ENCODE measurements around the gene IL19. TPM values are rescaled to one million over a fixed set of nuclear protein-coding genes. Genes with fewer than 3 reads are reported as not detected.

The IL19 gene
- total and polyA plus RNA-seq, 8 donors, result 3.1 to 25.9 TPM; not detected in 6

DNA sequence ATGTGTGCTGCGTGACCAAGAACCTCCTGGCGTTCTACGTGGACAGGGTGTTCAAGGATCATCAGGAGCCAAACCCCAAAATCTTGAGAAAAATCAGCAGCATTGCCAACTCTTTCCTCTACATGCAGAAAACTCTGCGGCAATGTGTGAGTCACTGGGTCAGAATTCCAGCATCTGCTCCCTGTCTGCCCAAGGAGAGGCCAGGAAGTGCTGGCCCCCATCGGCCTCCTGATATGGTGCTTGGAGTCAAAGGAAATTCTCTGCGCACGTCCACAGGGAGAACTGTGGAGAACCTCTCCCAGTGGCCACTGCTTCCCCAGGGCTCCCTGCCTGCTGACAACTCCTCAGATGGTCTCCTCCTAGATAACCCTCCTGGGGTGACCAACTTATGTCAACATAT is 69.3 kb downstream of the IL19 start:
- H3K4me3 ChIP-seq, result no peak overlapping the region
- no peaks in the 10 kb centered on the region for H3K36me3 ChIP-seq
- H3K4me1 ChIP-seq, result peaks cover 0 to 17% (median 0%) of the 10 kb centered on the region in 4 donors
- H3K27me3 ChIP-seq, result peaks cover 0 to 4% (median 0%) of the 10 kb centered on the region in 3 donors
- no peak for DNase-seq
- H3K27ac ChIP-seq, result no peak overlapping the region
- intact Hi-C loops (cut with DNase I; ENCODE audit: low total_unique reads), result no loop called here
- WGBS, 5 donors, result 75 to 88% (median 84%) methylated on average over 7 of the region's 7 CpGs
- H3K9me3 ChIP-seq, result no peaks in the 10 kb centered on the region
- no peak for TF ChIP-seq POLR2A (IDR thresholded peaks at IDR 0.05)
- TF ChIP-seq EP300 (IDR thresholded peaks at IDR 0.05), result no peak
- TF ChIP-seq CTCF (IDR thresholded peaks at IDR 0.05), result no peak
- no peak for TF ChIP-seq POLR2AphosphoS5 (IDR thresholded peaks at IDR 0.05)

GRCh38 chr1:206841609-206842323 is 71.2 kb downstream of the IL19 start:
- H3K27ac ChIP-seq, result no peak overlapping the region
- H3K36me3 ChIP-seq, result no peaks in the 10 kb centered on the region
- H3K9me3 ChIP-seq, result no peaks in the 10 kb centered on the region
- H3K4me3 ChIP-seq, result no peak overlapping the region
- no peak for DNase-seq
- peaks cover 0 to 12% (median 0%) of the 10 kb centered on the region in 4 donors for H3K4me1 ChIP-seq
- TF ChIP-seq POLR2AphosphoS5 (IDR thresholded peaks at IDR 0.05), result no peak
- TF ChIP-seq EP300 (IDR thresholded peaks at IDR 0.05), result no peak
- no peak for TF ChIP-seq POLR2A (IDR thresholded peaks at IDR 0.05)
- no peak for TF ChIP-seq CTCF (IDR thresholded peaks at IDR 0.05)
- WGBS, 5 donors, result 90 to 96% (median 93%) methylated on average over 7 of the region's 7 CpGs
- H3K27me3 ChIP-seq, result peaks cover 0 to 4% (median 0%) of the 10 kb centered on the region in 3 donors
- intact Hi-C loops (cut with DNase I; ENCODE audit: low total_unique reads), result no loop called here

DNA sequence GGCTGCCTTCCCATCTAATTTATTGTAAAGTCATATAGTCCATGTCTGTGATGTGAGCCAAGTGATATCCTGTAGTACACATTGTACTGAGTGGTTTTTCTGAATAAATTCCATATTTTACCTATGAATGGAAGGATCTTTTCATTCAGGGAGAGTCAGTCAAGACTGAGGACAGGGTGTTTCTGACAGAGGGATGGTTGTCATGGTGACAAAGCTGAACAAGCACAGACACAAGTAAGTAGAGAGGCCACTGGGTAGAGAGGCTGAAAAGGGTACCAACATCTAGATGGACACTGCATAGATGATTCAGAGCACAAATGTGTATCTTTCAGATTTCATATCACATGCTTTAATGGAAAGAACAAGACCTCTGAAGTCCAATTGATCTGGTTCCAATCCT is 72.3 kb downstream of the IL19 start:
- Histone ChIP-seq H3K4me1 (peaks cover 0 to 12% (median 5%) of the 10 kb centered on the region in 4 donors), H3K4me3 (no peak overlapping the region), H3K27ac (no peak overlapping the region), H3K9me3 (no peaks in the 10 kb centered on the region), H3K27me3 (no peaks in the 10 kb centered on the region), H3K36me3 (no peaks in the 10 kb centered on the region)
- DNase-seq, result no peak
- TF ChIP-seq CTCF (IDR thresholded peaks at IDR 0.05), result no peak
- no peak for TF ChIP-seq POLR2AphosphoS5 (IDR thresholded peaks at IDR 0.05)
- TF ChIP-seq EP300 (IDR thresholded peaks at IDR 0.05), result no peak
- TF ChIP-seq POLR2A (IDR thresholded peaks at IDR 0.05), result no peak
- intact Hi-C loops (cut with DNase I; ENCODE audit: low total_unique reads), result no loop called here

DNA sequence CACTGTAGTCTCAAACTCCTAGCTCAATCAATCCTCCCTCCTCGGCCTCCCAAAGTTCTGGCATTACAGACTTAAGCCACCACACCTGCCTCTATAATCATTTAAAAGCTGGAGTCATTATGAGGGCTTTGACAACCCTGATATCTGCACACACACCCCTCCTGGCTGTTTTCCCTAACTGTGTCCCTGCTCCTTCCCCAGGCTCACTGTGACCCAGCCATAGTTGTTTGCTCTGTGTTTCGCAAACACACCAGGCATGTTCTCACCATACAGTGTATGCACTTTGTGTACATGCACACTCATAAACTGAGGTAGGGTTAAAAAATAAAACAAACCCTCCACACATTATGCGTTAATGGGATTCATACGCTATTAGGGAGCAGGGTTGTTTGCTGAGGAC is 73.1 kb downstream of the IL19 start:
- H3K4me3 ChIP-seq, result no peak overlapping the region
- intact Hi-C loops (cut with DNase I; ENCODE audit: low total_unique reads), result no loop called here
- H3K9me3 ChIP-seq, result no peaks in the 10 kb centered on the region
- no peak for TF ChIP-seq POLR2A (IDR thresholded peaks at IDR 0.05)
- no peaks in the 10 kb centered on the region for H3K36me3 ChIP-seq
- DNase-seq, result no peak
- no peak overlapping the region for H3K27ac ChIP-seq
- 39 to 74% (median 61%) methylated on average over 4 of the region's 4 CpGs for WGBS, 5 donors
- H3K27me3 ChIP-seq, result no peaks in the 10 kb centered on the region
- H3K4me1 ChIP-seq, result peaks cover 0 to 12% (median 5%) of the 10 kb centered on the region in 4 donors

DNA sequence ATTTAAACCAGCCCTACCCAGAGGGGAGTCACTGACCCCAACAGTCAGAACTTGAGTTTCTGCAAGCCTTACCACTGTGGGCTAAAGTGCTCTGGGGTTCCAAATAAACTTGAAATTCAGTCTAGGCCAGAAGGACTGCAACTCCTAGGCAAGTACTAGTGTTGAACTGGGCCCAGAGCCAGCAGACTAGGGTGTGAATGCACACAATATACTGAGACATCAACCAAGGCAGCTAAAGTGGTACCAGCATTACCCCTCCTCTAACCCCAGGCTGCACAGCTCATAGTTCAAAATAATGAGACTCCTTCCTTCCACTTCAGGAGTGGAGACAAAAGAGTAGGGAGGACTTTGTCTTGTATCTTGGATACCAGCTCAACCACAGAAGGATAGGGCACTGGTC is 75.9 kb downstream of the IL19 start:
- intact Hi-C loops (cut with DNase I; ENCODE audit: low total_unique reads), result no loop called here
- Histone ChIP-seq H3K4me1 (peaks cover 0 to 12% (median 5%) of the 10 kb centered on the region in 4 donors), H3K27me3 (no peaks in the 10 kb centered on the region), H3K27ac (no peak overlapping the region), H3K9me3 (no peaks in the 10 kb centered on the region), H3K4me3 (no peak overlapping the region), H3K36me3 (no peaks in the 10 kb centered on the region)
- no peak for TF ChIP-seq CTCF (IDR thresholded peaks at IDR 0.05)
- TF ChIP-seq POLR2AphosphoS5 (IDR thresholded peaks at IDR 0.05), result no peak
- TF ChIP-seq POLR2A (IDR thresholded peaks at IDR 0.05), result no peak
- TF ChIP-seq EP300 (IDR thresholded peaks at IDR 0.05), result no peak
- peak; percentile 54 to 61 for DNase-seq

Measured in stomach (tissue), 9 donors.